ENCODE data around the gene POLR3A. TPM values are rescaled to one million over a fixed set of nuclear protein-coding genes. Genes with fewer than 3 reads are reported as not detected.

The POLR3A gene
- total RNA-seq, 1 experiment from 2014 or later: 25.5 TPM

- Mint-ChIP-seq H3K9me3 (ENCODE audit: unreplicated experiment) (peaks cover 11% of the 10 kb centered on the region), H3K4me3 (ENCODE audit: unreplicated experiment) (no peak overlapping the region), H3K4me1 (ENCODE audit: low read depth, unreplicated experiment) (no peaks in the 10 kb centered on the region), H3K27ac (ENCODE audit: unreplicated experiment) (no peak overlapping the region), H3K36me3 (ENCODE audit: insufficient read depth, unreplicated experiment) (no peaks in the 10 kb centered on the region), H3K27me3 (ENCODE audit: insufficient read depth, unreplicated experiment) (no peaks in the 10 kb centered on the region)
- no peak for DNase-seq
- no TSS peak for BruUV-seq (replicated peaks)
- Histone ChIP-seq H3K4me1 (no peaks in the 10 kb centered on the region), H3K27me3 (replicated peaks; ENCODE audit: control insufficient read depth, insufficient read depth, low read length) (no peaks in the 10 kb centered on the region), H3K36me3 (ENCODE audit: control insufficient read depth, insufficient read depth, low read length) (no peaks in the 10 kb centered on the region), H3K9me3 (peaks cover 3% of the 10 kb centered on the region), H3K4me3 (ENCODE audit: low read depth, low read length) (no peak overlapping the region)
- POLR2A ChIA-PET: no interaction called here
- TF ChIP-seq CTCF (IDR thresholded peaks at IDR 0.05; ENCODE audit: insufficient read depth in 1 of 2, low read depth in 1 of 2, low read length in 1 of 2, severe bottlenecking in 1 of 2, unreplicated experiment in 1 of 2): no peak
- intact Hi-C loops (cut with micrococcal nuclease; ENCODE audit: unreplicated experiment): no loop called here
- CTCF ChIA-PET: no interaction called here
Observed at GRCh38 chr10:77965294-77965693, 64.0 kb downstream of the POLR3A start.

GRCh38 chr10:77964811-77965210 is 64.5 kb downstream of the POLR3A start:
- H3K9me3 ChIP-seq: peaks cover 3% of the 10 kb centered on the region
- Mint-ChIP-seq H3K36me3 (ENCODE audit: insufficient read depth, unreplicated experiment) (no peaks in the 10 kb centered on the region), H3K27me3 (ENCODE audit: insufficient read depth, unreplicated experiment) (no peaks in the 10 kb centered on the region), H3K4me3 (ENCODE audit: unreplicated experiment) (no peak overlapping the region), H3K9me3 (ENCODE audit: unreplicated experiment) (peaks cover 11% of the 10 kb centered on the region), H3K27ac (ENCODE audit: unreplicated experiment) (no peak overlapping the region), H3K4me1 (ENCODE audit: low read depth, unreplicated experiment) (no peaks in the 10 kb centered on the region)
- H3K27me3 ChIP-seq (replicated peaks; ENCODE audit: control insufficient read depth, insufficient read depth, low read length): no peaks in the 10 kb centered on the region
- ChIA-PET POLR2A (no interaction called here), CTCF (no interaction called here)
- H3K4me1 ChIP-seq: no peaks in the 10 kb centered on the region
- intact Hi-C loops (cut with micrococcal nuclease; ENCODE audit: unreplicated experiment): no loop called here
- no TSS peak for BruUV-seq (replicated peaks)
- H3K36me3 ChIP-seq (ENCODE audit: control insufficient read depth, insufficient read depth, low read length): no peaks in the 10 kb centered on the region
- no peak overlapping the region for H3K4me3 ChIP-seq (ENCODE audit: low read depth, low read length)
- no peak for DNase-seq
- no peak for TF ChIP-seq CTCF (IDR thresholded peaks at IDR 0.05; ENCODE audit: insufficient read depth in 1 of 2, low read depth in 1 of 2, low read length in 1 of 2, severe bottlenecking in 1 of 2, unreplicated experiment in 1 of 2)

GRCh38 chr10:77963901-77964300 is 65.4 kb downstream of the POLR3A start:
- intact Hi-C loops (cut with micrococcal nuclease; ENCODE audit: unreplicated experiment): no loop called here

More at GRCh38 chr10:77963901-77964300, 65.4 kb downstream of the POLR3A start:
- Mint-ChIP-seq H3K27me3 (ENCODE audit: insufficient read depth, unreplicated experiment) (no peaks in the 10 kb centered on the region), H3K4me3 (ENCODE audit: unreplicated experiment) (no peak overlapping the region), H3K4me1 (ENCODE audit: low read depth, unreplicated experiment) (no peaks in the 10 kb centered on the region), H3K36me3 (ENCODE audit: insufficient read depth, unreplicated experiment) (no peaks in the 10 kb centered on the region), H3K27ac (ENCODE audit: unreplicated experiment) (no peak overlapping the region), H3K9me3 (ENCODE audit: unreplicated experiment) (peaks cover 11% of the 10 kb centered on the region)
- TF ChIP-seq CTCF (IDR thresholded peaks at IDR 0.05; ENCODE audit: insufficient read depth in 1 of 2, low read depth in 1 of 2, low read length in 1 of 2, severe bottlenecking in 1 of 2, unreplicated experiment in 1 of 2): no peak
- H3K9me3 ChIP-seq: peaks cover 3% of the 10 kb centered on the region
- BruUV-seq (replicated peaks): no TSS peak
- H3K27me3 ChIP-seq (replicated peaks; ENCODE audit: control insufficient read depth, insufficient read depth, low read length): no peaks in the 10 kb centered on the region
- no peaks in the 10 kb centered on the region for H3K4me1 ChIP-seq
- H3K36me3 ChIP-seq (ENCODE audit: control insufficient read depth, insufficient read depth, low read length): no peaks in the 10 kb centered on the region
- CTCF ChIA-PET: no interaction called here
- no peak for DNase-seq
- POLR2A ChIA-PET: no interaction called here
- no peak overlapping the region for H3K4me3 ChIP-seq (ENCODE audit: low read depth, low read length)

Data from Caco-2 (cell line).